MCF 10A (cell line): ENCODE data around the gene HIVEP1. TPM values are rescaled to one million over a fixed set of nuclear protein-coding genes. Genes with fewer than 3 reads are reported as not detected.

Source experiments
- BruUV-seq: library from RNA; stranded (reverse); fragments of 400-500 nt; replicated peaks from 2 replicates; lab custom pipeline; 2021; lab: Mats Ljungman, UMichigan
- CTCF ChIA-PET: fragments of 300-600 bp; sonication (Branson Sonifier 250); formaldehyde crosslinking; extraction: SDS; loops from one replicate; lab custom pipeline; 2021; ENCODE audit warnings: antibody characterized with exemption, inconsistent platforms; lab: Yijun Ruan, JAX
- POLR2A ChIA-PET: fragments of 300-600, 350-650 bp; sonication (Branson Sonifier 250); formaldehyde crosslinking; extraction: SDS; loops from one replicate; lab custom pipeline; 2020; ENCODE audit warnings: antibody characterized with exemption, inconsistent platforms; lab: Yijun Ruan, JAX
- DNase-seq: peaks from one replicate; pipeline ENCODE4 v3.0.0-alpha.2; 2018; ENCODE audit not compliant: unreplicated experiment
- H3K27ac Mint-ChIP-seq: one replicate; pipeline ENCODE4 v1.8.0; 2022; ENCODE audit warnings: mild to moderate bottlenecking, low read depth, mixed read lengths; ENCODE audit not compliant: unreplicated experiment
- H3K27me3 Mint-ChIP-seq: one replicate; pipeline ENCODE4 v1.8.0; 2022; ENCODE audit warnings: mixed read lengths; ENCODE audit not compliant: insufficient read depth, unreplicated experiment
- H3K36me3 Mint-ChIP-seq: one replicate; pipeline ENCODE4 v1.8.0; 2022; ENCODE audit warnings: mild to moderate bottlenecking, moderate library complexity, mixed read lengths; ENCODE audit not compliant: insufficient read depth, unreplicated experiment
- H3K4me1 Mint-ChIP-seq: one replicate; pipeline ENCODE4 v1.8.0; 2022; ENCODE audit warnings: mixed read lengths; ENCODE audit not compliant: insufficient read depth, unreplicated experiment
- H3K4me3 Mint-ChIP-seq: one replicate; pipeline ENCODE4 v1.8.0; 2022; ENCODE audit warnings: mild to moderate bottlenecking, moderate library complexity, mixed read lengths; ENCODE audit not compliant: unreplicated experiment
- H3K9me3 Mint-ChIP-seq: one replicate; pipeline ENCODE4 v1.8.0; 2022; ENCODE audit warnings: mixed read lengths; ENCODE audit not compliant: unreplicated experiment
- CTCF ChIP-seq: fragments of 200-600 bp; IDR thresholded peaks from one replicate; pipeline ENCODE4 v1.8.0; 2022; ENCODE audit warnings: antibody characterized with exemption, mild to moderate bottlenecking; ENCODE audit not compliant: unreplicated experiment
- intact Hi-C: fragments of 100-400 bp; cut with micrococcal nuclease; formaldehyde crosslinking; loops from 2 replicates; pipeline ENCODE4 v1.14.1; 2022
- total RNA-seq: library from RNA; stranded (reverse); gene quantifications from 2 replicates; pipeline ENCODE4 v1.2.3, GENCODE V29; 2022

Gene HIVEP1
- total RNA-seq, 1 experiment from 2014 or later, result 19.1 TPM

- no TSS peak for BruUV-seq
- H3K36me3 Mint-ChIP-seq, result peaks cover 19% of the 10 kb centered on the region
- H3K27me3 Mint-ChIP-seq, result no peaks in the 10 kb centered on the region
- no peak for TF ChIP-seq CTCF
- no peaks in the 10 kb centered on the region for H3K4me1 Mint-ChIP-seq
- CTCF ChIA-PET, result interaction anchor here (1.0 kb wide), 1 partner anchor 368 kb away, joined by 3 read pairs; no protein-coding TSS in a partner anchor
- H3K9me3 Mint-ChIP-seq, result no peaks in the 10 kb centered on the region
- no peak for DNase-seq
- H3K27ac Mint-ChIP-seq, result no peak overlapping the region
- POLR2A ChIA-PET, result interaction anchor here (1.0 to 1.4 kb wide), 3 partner anchors 8 to 15 kb away, joined by 3 to 13 read pairs (median 3); no protein-coding TSS in a partner anchor
- no peak overlapping the region for H3K4me3 Mint-ChIP-seq
- intact Hi-C loops, result no loop called here
Measured at GRCh38 chr6:12024216-12024615, 12.1 kb downstream of the HIVEP1 start.

- Mint-ChIP-seq H3K4me3 (no peak overlapping the region), H3K4me1 (no peaks in the 10 kb centered on the region), H3K9me3 (no peaks in the 10 kb centered on the region), H3K27me3 (no peaks in the 10 kb centered on the region), H3K36me3 (peaks cover 13% of the 10 kb centered on the region), H3K27ac (no peak overlapping the region)
- ChIA-PET CTCF (interaction anchor here (1.0 kb wide), 1 partner anchor 369 kb away, joined by 3 read pairs; no protein-coding TSS in a partner anchor), POLR2A (interaction anchor here (0.6 to 1.1 kb wide), 3 partner anchors 11 to 252 kb away, joined by 3 to 12 read pairs (median 4); no protein-coding TSS in a partner anchor)
- BruUV-seq, result no TSS peak
- no peak for DNase-seq
- no peak for TF ChIP-seq CTCF
- intact Hi-C loops, result no loop called here
Measured at GRCh38 chr6:12024699-12025434, 12.8 kb downstream of the HIVEP1 start.

GRCh38 chr6:12026120-12026519 is 14.0 kb downstream of the HIVEP1 start:
- no TSS peak for BruUV-seq
- intact Hi-C loops, result no loop called here
- DNase-seq, result no peak
- Mint-ChIP-seq H3K36me3 (peaks cover 10% of the 10 kb centered on the region), H3K4me3 (no peak overlapping the region), H3K4me1 (peaks cover 3% of the 10 kb centered on the region), H3K27ac (no peak overlapping the region), H3K27me3 (no peaks in the 10 kb centered on the region), H3K9me3 (no peaks in the 10 kb centered on the region)
- POLR2A ChIA-PET, result no interaction called here
- CTCF ChIA-PET, result interaction anchor here (0.7 kb wide), 2 partner anchors 65 to 205 kb away, joined by 4 read pairs; no protein-coding TSS in a partner anchor
- no peak for TF ChIP-seq CTCF

GRCh38 chr6:12026833-12027232 is 14.7 kb downstream of the HIVEP1 start:
- Mint-ChIP-seq H3K4me3 (no peak overlapping the region), H3K36me3 (peaks cover 4% of the 10 kb centered on the region), H3K4me1 (peaks cover 10% of the 10 kb centered on the region), H3K27me3 (no peaks in the 10 kb centered on the region), H3K27ac (no peak overlapping the region), H3K9me3 (no peaks in the 10 kb centered on the region)
- intact Hi-C loops, result no loop called here
- no peak for DNase-seq
- POLR2A ChIA-PET, result no interaction called here
- CTCF ChIA-PET, result no interaction called here
- no peak for TF ChIP-seq CTCF
- BruUV-seq, result no TSS peak
